HFF-Myc (cell line): ENCODE data around the gene OR4D9.
A peak's percentile ranks its signal among the peaks of the same experiment; 100 is the strongest.
"Not testable (repeated sequence)": the region's sequence is repeated elsewhere in the genome, so short reads cannot be mapped to it uniquely, and the experiment has no call there.

Experiments used
- DNase-seq: peaks from one replicate; pipeline ENCODE4 v3.0.0-alpha.2; 2011; ENCODE audit warnings: low read depth; ENCODE audit errors: extremely low read depth
- H3K4me3 ChIP-seq: replicated peaks from 2 replicates; pipeline ENCODE4 v1.5.1; 2011; ENCODE audit warnings: low read depth, mild to moderate bottlenecking, control low read depth, low read length
- CTCF ChIP-seq: IDR thresholded peaks from 2 replicates; pipeline ENCODE4 v1.5.1; 2012; ENCODE audit warnings: mild to moderate bottlenecking, low read depth, low read length, control low read depth; ENCODE audit errors: missing control alignments

Gene OR4D9

GRCh38 chr11:59534676-59535075 lies 23.3 kb downstream of the OR4D9 start:
- no peak for DNase-seq
- no peak overlapping the region for H3K4me3 ChIP-seq
- TF ChIP-seq CTCF, result no peak

GRCh38 chr11:59542142-59542810 lies 30.9 kb downstream of the OR4D9 start:
- TF ChIP-seq CTCF, result no peak
- no peak for DNase-seq
- no peak overlapping the region for H3K4me3 ChIP-seq

GRCh38 chr11:59543713-59544112 lies 32.4 kb downstream of the OR4D9 start:
- not testable (repeated sequence) for DNase-seq, H3K4me3 ChIP-seq

DNA sequence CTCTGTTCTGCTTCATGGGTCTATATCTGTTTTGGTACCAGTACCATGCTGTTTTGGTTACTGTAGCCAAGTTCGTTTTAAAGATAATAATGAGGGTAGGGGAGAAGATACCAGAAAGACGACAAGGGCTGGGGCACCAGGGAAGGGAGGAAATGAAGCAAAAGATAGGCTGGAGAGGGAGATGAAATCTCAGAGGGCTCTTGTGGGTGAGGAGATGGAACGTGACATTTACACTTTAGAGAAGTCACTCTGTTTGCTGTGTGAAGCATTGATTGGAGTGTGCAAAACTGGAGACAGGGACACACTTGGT lies 33.5 kb downstream of the OR4D9 start:
- no peak overlapping the region for H3K4me3 ChIP-seq
- TF ChIP-seq CTCF, result no peak
- DNase-seq, result no peak

DNA sequence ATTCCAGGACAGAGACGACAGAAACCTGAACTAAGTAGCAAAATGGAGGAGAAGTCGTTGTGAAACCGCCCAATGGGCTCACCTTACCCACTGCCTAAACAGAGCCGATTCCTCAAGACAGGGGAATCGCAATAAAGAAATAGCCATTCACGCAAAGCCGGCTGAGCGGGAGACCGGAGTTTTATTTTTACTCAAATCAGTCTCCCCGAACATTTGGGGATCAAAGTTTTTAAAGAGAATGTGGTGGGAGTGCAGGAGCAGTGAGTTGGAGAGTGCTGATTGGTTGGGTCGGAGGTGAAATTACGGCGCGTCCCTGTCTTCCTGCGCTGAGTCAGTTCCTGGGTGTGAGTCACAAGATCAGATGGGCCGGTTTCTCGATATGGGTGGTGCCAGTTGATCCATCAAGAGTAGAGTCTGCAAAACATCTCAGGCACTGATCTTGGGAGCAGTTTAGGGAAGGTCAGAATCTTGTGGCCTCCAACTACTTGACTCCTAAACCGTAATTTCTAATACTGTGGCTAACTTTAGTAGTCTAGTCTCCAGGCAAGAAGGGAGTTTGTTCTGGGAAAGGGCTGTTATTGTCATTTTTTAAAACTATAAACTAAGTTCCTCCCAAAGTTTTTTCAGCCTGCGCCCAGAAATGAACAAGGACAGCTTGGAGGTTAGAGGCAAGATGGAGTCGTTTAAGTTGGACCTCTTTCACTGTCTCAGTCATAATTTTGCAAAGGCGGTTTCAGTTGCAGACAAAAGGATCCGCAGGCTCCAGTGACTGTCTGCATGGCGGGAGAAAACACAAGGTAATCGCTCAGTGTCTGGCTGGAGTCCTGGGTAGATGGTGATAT lies 34.1 kb downstream of the OR4D9 start:
- DNase-seq, result peak; percentile 27
- H3K4me3 ChIP-seq, result no peak overlapping the region
- TF ChIP-seq CTCF, result no peak

DNA sequence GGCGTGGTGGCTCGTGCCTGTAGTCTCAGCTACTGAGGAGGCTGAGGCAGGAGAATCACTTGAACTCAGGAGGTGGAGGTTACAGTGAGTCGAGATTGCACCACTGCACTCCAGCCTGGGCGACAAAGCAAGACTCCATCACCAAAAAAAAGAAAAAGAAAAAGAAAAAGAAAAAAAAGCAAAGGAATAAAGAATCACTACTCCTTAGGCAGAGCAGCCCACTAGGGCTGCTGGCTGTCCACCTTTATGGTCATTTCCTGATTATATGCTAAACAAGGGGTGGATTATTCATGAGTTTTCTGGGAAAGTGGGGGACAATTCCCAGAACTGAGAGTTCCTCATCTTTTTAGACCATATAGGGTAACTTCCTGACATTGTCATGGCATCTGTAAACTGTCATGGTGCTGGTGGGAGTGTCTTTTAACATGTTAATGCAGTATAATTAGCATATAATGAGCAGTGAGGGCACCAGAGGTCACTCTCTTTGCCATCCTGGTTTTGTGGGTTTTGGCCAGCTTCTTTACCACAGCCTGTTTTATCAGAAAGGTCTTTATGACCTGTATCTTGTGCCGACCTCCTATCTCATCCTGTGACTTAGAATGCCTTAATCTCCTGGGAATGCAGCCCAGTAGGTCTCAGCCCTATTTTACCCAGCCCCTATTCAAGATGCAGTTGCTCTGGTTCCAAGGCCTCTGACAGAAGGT lies 36.4 kb downstream of the OR4D9 start:
- not testable (repeated sequence) for H3K4me3 ChIP-seq, DNase-seq

- H3K4me3 ChIP-seq, result no peak overlapping the region
- no peak for DNase-seq
- TF ChIP-seq CTCF, result no peak
Measured at GRCh38 chr11:59548309-59548656, 36.9 kb downstream of the OR4D9 start.

DNA sequence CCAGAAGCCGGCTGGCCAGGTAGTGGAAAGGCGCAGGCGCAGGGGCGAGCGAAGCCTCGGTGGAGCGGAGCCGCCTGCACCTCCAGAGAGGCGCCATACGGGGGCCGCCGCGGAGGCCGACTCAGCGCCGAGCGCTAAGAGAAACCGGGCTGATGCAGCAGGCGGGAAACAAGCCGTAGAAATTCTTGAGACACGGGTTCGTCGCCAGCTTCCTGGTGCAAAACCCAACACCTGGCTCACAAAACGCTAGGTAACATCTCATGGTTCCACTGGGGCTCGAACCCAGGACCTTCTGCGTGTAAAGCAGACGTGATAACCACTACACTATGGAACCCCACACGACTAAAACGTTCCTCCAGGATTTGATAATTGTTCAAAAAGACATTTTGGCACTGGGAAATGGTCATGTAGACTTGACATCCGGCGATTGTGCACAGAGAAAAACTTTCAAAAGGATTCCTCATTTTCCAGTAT lies 39.1 kb downstream of the OR4D9 start:
- DNase-seq, result peak; percentile 96
- peak; percentile 18 for TF ChIP-seq CTCF
- H3K4me3 ChIP-seq, result peak overlapping the region; percentile 52
